Keratinocyte (primary cell): ENCODE measurements around the gene RBM34. TPM values are rescaled to one million over a fixed set of nuclear protein-coding genes. Genes with fewer than 3 reads are reported as not detected.

ENCODE experiments used
- polyA plus RNA-seq, 5 experiments: library from polyadenylated mRNA; depleted of rRNA in 3 of 5; stranded (reverse) in 3 of 5; stranded (forward) in 1 of 5; unstranded in 1 of 5; fragments of >200 nt; gene quantifications; 1 replicate in 1 of 5; 2 replicates in 3 of 5; 3 replicates in 1 of 5; pipeline versions ENCODE4 v1.2.1 to v1.2.3, GENCODE V29; 2011 to 2012; ENCODE audit warnings: missing spikeins in 2 of 5, low read depth in 1 of 5, low replicate concordance in 1 of 5
- small RNA-seq, 3 experiments: library from RNA; depleted of rRNA; stranded (forward); fragments of <200 nt; gene quantifications; one replicate each; pipeline ENCODE3, GENCODE V24; 2012; ENCODE audit warnings: low read depth in 3 of 3, low replicate concordance in 1 of 3; ENCODE audit not compliant: insufficient read length in 3 of 3

RBM34 gene
- polyA plus RNA-seq, 1 donor (not counting 4 experiments of a cell fraction or from before 2014, with no cell fraction given): 39.3 TPM

Small RNA genes lying within 50 kb of the gene (small RNA-seq; reads per million reads assigned to genes)
- gene AL732292.1 (0 reads per million in 3 experiments), gene MIR4753 (0 to 0.50 (median 0.33) reads per million in 3 experiments), gene SNORA14B (0.67 to 6.0 (median 1.3) reads per million in 3 experiments)

Other genes starting within 250 kb of the RBM34 start
- gene TOMM20, start 32.4 kb downstream of the RBM34 start, polyA plus RNA-seq: 67.9 to 140 TPM (median 77.9 TPM) in 3 replicates
- 7.3 to 12.7 TPM (median 9.1 TPM) in 3 replicates for gene ARID4B, start 166.9 kb upstream of the RBM34 start, polyA plus RNA-seq
- 28.4 to 40.8 TPM (median 33.1 TPM) in 3 replicates for gene GGPS1, start 167.3 kb upstream of the RBM34 start, polyA plus RNA-seq
- 19.4 to 27.5 TPM (median 20.9 TPM) in 3 replicates for gene TBCE, start 206.2 kb upstream of the RBM34 start, polyA plus RNA-seq